Glomerular endothelial cell (primary cell): Measurements from ENCODE around the gene NSUN5. TPM values are rescaled to one million over a fixed set of nuclear protein-coding genes. Genes with fewer than 3 reads are reported as not detected.
"Not testable (repeated sequence)": the region's sequence is repeated elsewhere in the genome, so short reads cannot be mapped to it uniquely, and the experiment has no call there.

ENCODE experiments used
- DNase-seq: peaks from one replicate; pipeline ENCODE4 v3.0.0-alpha.2; 2011; ENCODE audit warnings: low read depth, low spot score; ENCODE audit errors: extremely low read depth
- total RNA-seq: library from RNA; depleted of rRNA; stranded (reverse); fragments of >200 nt; gene quantifications from 2 replicates; pipeline ENCODE4 v1.2.3, GENCODE V29; 2015

The NSUN5 gene
- total RNA-seq, 1 donor from 2014 or later: 8.9 TPM

DNA sequence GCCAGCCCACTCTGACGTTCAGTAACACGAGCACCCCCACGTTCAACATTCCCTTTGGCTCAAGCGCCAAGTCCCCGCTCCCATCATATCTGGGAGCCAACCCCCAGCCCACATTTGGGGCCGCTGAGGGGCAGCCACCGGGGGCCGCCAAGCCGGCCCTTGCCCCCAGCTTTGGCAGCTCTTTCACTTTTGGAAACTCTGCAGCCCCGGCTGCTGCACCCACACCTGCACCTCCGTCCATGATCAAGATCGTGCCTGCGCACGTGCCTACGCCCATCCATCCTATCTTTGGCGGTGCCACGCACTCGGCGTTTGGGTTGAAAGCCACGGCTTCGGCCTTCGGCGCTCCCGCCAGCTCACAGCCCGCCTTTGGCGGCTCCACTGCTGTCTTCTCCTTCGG lies 10.9 kb downstream of the NSUN5 start:
- DNase-seq: not testable (repeated sequence)

DNA sequence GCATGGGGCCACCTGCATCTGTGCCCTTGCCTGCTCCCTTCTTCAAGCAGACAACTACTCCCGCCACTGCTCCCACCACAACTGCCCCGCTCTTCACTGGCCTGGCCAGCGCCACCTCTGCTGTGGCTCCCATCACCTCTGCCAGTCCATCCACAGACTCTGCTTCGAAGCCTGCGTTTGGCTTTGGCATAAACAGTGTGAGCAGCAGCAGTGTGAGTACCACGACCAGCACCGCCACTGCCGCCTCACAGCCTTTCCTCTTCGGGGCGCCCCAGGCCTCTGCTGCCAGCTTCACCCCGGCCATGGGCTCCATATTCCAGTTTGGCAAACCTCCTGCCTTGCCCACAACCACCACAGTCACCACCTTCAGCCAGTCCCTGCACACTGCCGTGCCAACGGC lies 11.4 kb downstream of the NSUN5 start:
- not testable (repeated sequence) for DNase-seq

DNA sequence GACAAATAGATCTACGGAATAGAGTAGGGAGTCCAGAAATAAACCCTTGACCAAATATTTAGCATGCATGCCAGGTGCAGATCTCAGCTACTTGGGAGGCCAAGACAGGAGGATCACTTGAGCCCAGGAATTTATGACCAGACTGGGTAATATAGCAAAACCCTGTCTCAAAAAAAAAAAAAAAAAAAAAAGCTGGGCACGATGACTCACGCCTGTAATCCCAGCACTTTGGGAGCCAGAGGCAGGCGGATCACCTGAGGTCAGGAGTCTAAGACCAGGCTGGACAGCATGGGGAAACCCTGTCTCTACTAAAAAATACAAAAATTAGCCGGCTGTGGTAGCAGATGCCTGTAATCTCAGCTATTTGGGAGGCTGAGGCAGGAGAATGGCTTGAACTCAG lies 31.4 kb downstream of the NSUN5 start:
- DNase-seq: not testable (repeated sequence)

DNA sequence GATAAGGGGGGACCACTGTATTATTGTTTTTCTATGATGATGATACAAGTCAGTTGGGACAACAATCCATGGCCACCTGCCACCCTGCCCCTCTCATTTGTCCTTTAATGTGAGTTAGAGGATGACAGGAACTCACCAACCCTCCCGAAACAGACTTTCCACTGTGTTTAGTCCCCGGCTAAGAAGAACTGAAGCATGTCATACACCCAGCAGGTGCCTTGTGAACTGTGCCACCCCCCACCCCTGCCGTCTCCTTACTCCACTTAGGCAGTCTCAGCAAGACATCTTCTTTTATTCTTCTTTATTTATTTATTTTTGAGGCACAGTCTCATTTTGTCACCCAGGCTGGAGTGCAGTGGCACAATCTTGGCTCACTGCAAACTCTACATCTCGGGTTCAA lies 40.8 kb downstream of the NSUN5 start:
- DNase-seq: not testable (repeated sequence)

DNA sequence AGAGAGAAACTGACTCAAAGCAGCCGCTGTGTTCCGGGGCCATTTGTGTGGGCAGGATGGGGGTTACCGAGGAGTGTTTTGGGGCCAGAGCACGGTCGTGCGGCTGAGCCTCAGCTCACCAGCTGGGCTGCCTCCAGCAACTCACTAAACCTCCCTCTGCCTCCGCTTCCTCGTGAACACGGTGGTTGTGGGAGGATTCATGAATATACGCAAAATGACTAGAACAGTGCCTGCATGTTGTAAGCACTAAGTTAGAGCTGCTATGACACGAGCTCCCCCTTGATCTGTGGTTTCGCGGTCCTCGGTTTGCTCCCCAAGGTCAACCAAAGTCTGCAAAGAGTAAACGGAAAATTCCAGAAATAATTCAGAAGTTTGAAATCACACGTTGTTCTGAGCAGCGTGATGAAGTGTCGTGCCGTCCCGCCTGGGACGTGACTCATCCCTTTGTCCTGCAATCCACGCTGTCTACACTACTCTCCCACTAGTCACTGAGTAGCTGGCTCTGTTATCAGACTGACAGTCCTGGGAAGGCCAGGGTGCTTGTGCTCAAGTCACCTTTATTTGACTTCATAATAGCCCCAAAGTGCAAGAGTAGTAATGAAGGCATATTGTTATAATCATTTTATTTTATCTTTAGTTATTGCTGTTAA lies 41.8 kb downstream of the NSUN5 start:
- not testable (repeated sequence) for DNase-seq

DNA sequence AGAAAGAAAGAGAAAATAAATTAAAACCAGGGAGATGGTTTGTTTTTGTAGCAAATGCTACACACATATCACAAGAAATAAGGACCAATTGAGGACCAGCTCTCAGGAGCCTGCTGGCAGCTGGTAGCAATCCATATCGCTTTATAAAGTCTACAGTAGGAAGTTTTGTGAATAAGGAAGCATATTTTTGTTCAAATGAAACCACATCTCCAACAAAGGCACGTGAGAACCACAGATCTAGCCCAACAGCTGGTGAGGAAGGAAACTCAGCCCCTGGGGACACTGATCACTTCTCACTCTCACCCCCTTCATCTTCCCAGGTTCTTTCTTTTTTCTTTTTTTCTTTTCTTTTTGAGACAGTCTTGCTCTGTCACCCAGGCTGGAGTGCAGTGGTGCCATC lies 46.2 kb downstream of the NSUN5 start:
- DNase-seq: not testable (repeated sequence)

Other genes starting within 250 kb of the NSUN5 start
- gene SPDYE9, start 222.8 kb downstream of the NSUN5 start, total RNA-seq: not detected in 2 replicates
- not detected in 2 replicates for gene TRIM50, start 19.3 kb upstream of the NSUN5 start, total RNA-seq
- not detected in 2 replicates for gene FKBP6, start 19.3 kb upstream of the NSUN5 start, total RNA-seq
- 1.6 and 1.9 TPM in 2 replicates for gene FZD9, start 125.0 kb upstream of the NSUN5 start, total RNA-seq
- gene BAZ1B, start 213.5 kb upstream of the NSUN5 start, total RNA-seq: 43.4 and 57.2 TPM in 2 replicates
- gene BCL7B, start 248.9 kb upstream of the NSUN5 start, total RNA-seq: 53.7 and 60.2 TPM in 2 replicates